ENCODE results near the gene LSR.

Gene LSR

GRCh38 chr19:35241417-35241816 is 7.4 kb upstream of the LSR start:
- DNase-seq (ENCODE audit: low spot score) = no peak

- no peak for DNase-seq (ENCODE audit: low spot score)
These were observed 2.2 kb upstream of the LSR start for GRCh38 chr19:35246466-35247092.

DNA sequence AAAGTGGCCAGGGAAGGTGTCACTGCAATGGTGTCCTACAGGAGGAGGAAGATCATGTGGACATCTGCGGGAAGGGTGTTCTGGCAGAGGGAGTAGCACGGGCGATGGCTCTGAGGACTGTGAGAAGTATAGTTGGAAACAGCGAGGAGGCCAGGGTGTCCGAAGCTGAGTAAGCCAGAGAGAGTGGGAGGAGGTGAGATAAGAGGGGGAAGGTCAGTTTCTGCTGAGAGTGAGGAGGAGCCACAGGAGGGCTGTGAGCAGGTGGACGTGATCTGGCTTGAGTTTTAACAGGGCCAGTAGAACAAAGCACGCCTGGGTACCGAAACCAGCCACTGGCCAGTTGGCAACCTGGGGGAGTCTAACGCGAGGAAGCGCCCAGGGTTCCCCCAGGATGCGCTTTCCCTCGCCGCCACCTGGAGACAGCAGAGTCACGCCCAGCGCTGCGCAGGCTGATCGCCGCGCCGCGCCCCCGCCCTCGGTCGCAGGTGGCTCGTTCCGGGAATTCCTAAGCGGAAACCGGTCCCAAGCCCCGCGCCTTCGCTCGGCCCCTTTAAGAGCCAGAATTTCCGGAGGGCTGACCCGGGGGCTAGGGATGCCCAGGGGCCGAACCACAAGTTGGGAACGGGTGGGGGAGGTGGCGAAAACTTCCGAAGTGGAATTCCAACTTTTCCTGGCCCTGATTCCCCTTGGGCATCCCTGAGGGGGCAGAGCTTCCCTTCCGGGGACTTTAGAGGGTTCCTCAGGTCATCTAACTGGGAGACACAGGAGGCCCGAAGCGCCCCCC is 1.1 kb upstream of the LSR start:
- no peak for DNase-seq (ENCODE audit: low spot score)

GRCh38 chr19:35249146-35249847 is 495 bp downstream of the LSR start:
- DNase-seq (ENCODE audit: low spot score) = no peak

GRCh38 chr19:35249848-35250711 is 1.3 kb downstream of the LSR start:
- DNase-seq (ENCODE audit: low spot score) = no peak

DNA sequence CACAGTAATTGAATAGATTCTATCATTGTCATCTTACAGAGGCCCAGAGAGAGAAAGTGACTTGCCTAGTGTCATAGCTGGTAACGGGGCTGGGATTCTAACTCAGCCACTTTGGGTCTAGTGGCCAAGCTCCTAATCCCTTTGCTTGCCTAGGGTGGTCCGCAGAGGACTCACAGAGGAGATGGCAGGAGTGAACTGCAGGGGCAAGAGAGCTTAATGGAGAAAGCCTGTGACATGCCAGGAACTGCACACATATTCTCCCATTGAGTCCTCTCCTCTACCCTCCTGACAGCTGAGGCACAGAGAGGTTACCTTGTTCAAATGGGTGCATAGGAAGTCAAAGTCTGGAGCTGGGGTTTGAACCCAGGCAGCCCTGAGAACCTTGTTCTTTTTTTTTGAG is 2.7 kb downstream of the LSR start:
- DNase-seq (ENCODE audit: low spot score) = no peak

- no peak for DNase-seq (ENCODE audit: low spot score)
These were observed 4.8 kb downstream of the LSR start for GRCh38 chr19:35253316-35254286.

- no peak for DNase-seq (ENCODE audit: low spot score)
These were observed 5.8 kb downstream of the LSR start for GRCh38 chr19:35254341-35255297.

DNA sequence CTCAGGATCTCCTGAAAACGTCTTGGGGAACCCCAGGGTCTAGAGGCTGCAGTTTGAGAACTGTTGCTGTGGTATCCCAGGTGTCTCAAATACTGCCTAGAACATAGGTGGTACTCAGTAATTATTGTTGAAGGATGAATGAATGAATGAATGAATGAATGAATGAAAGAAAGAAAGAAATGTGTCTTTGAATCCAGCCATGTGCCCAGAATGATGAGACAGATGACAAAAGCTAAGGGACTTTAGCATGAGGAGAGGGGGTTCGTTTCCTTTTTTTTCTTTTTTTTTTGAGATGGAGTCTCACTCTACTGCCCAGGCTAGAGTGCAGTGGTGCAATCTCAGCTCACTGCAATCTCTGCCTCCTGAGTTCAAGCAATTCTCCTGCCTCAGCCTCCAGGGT is 7.8 kb downstream of the LSR start:
- DNase-seq (ENCODE audit: low spot score) = no peak

GRCh38 chr19:35257113-35257461 is 8.3 kb downstream of the LSR start:
- no peak for DNase-seq (ENCODE audit: low spot score)

- DNase-seq (ENCODE audit: low spot score) = no peak
These were observed 12.0 kb downstream of the LSR start for GRCh38 chr19:35260694-35261304.

GRCh38 chr19:35261356-35262100 is 12.7 kb downstream of the LSR start:
- no peak for DNase-seq (ENCODE audit: low spot score)

GRCh38 chr19:35262101-35262761 is 13.4 kb downstream of the LSR start:
- no peak for DNase-seq (ENCODE audit: low spot score)

DNA sequence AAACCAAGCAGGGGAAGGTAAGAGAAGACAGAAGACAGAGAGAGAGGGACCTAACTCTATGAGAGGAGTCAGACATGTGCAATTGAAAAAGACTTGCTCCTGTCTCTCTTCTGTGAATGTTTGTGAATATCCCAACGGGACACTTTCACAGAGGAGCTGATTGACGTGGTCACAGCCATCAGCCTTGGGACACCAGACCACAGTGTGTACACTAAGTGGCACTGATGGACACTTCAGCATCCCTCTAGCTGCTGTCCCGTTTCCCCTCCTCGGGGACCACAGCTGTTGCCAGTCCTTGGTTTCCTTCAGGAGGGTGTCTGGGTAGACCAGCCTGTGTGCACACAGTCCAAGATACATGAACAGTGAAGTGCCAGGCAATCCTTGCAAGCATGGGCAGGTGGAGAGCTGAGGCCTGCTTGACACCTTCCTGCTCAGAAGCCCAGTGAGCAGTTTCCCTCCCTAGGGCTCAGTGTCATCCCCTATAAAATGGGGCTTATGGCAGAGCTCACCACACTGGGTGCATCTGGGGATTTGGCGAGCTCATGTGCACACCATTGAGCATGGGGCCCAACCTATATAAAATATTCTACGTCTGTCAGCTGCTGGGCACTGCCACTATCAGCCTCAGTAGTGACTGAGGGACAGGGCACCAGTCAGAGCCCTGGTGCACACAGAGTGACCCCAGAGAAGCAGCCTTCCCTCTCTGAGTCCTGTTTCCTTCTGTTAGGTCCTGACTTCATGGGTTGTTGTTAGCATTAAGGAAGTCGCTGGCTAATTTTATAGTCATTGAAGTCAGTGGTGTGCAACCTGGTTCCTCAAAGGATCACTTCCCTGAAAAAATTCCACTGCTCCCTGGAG is 15.7 kb downstream of the LSR start:
- no peak for DNase-seq (ENCODE audit: low spot score)

DNA sequence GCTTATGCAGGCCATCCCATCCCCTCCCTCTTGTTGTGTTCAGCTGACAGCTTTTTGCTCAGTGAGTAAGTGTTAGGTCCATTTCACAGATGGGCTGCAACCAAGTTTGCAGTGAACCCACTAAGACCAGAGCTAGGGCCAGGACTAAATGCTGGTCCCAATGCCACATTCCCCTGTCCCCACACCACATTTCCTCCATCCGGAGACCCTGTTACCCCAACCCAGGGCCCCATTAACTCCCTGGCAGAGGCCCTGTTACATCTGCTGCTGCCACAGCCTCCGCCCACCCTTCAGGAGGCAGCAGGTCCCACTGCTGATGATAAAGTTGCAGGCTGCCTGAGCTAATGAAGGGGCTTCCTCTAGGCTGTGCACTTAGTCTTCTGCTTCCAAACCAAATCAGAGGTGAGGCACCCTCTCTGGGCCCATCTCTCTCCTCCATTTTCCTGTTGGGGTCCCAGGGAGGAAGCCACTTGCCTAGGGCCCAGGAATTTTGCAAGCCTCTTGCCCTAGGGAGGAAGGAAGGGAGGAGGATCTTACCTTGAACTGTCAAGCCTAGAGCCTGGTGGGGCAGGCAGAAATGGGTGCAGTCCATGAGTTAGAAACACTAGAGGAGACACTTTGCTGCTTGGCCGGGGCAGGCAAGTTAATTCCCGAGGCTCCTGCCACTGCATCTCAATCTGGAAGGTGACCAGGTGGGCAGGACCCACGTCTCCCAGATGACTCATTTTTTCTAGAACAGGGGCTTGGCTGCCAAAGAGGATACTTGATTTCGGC is 16.5 kb downstream of the LSR start:
- no peak for DNase-seq (ENCODE audit: low spot score)

- DNase-seq (ENCODE audit: low spot score) = no peak
These were observed 17.2 kb downstream of the LSR start for GRCh38 chr19:35265900-35266519.
